ENCODE data around the gene QSOX2.

The QSOX2 gene

GRCh38 chr9:136254381-136255165 lies 9.0 kb upstream of the QSOX2 start:
- no peak for TF ChIP-seq CTCF (IDR thresholded peaks at IDR 0.05; ENCODE audit: low read depth, low read length, missing control alignments)
- H3K4me3 ChIP-seq (replicated peaks; ENCODE audit: low read depth, low read length) = no peak overlapping the region
- no peak for DNase-seq (ENCODE audit: extremely low read depth, low read depth)

GRCh38 chr9:136253246-136254130 lies 7.9 kb upstream of the QSOX2 start:
- TF ChIP-seq CTCF (IDR thresholded peaks at IDR 0.05; ENCODE audit: low read depth, low read length, missing control alignments) = no peak
- DNase-seq (ENCODE audit: extremely low read depth, low read depth) = no peak
- no peak overlapping the region for H3K4me3 ChIP-seq (replicated peaks; ENCODE audit: low read depth, low read length)

GRCh38 chr9:136252846-136253245 lies 7.2 kb upstream of the QSOX2 start:
- DNase-seq (ENCODE audit: extremely low read depth, low read depth) = no peak
- TF ChIP-seq CTCF (IDR thresholded peaks at IDR 0.05; ENCODE audit: low read depth, low read length, missing control alignments) = no peak
- H3K4me3 ChIP-seq (replicated peaks; ENCODE audit: low read depth, low read length) = no peak overlapping the region

GRCh38 chr9:136252281-136252680 lies 6.7 kb upstream of the QSOX2 start:
- no peak for DNase-seq (ENCODE audit: extremely low read depth, low read depth)
- no peak overlapping the region for H3K4me3 ChIP-seq (replicated peaks; ENCODE audit: low read depth, low read length)
- TF ChIP-seq CTCF (IDR thresholded peaks at IDR 0.05; ENCODE audit: low read depth, low read length, missing control alignments) = no peak

GRCh38 chr9:136251264-136252115 lies 5.9 kb upstream of the QSOX2 start:
- H3K4me3 ChIP-seq (replicated peaks; ENCODE audit: low read depth, low read length) = no peak overlapping the region
- TF ChIP-seq CTCF (IDR thresholded peaks at IDR 0.05; ENCODE audit: low read depth, low read length, missing control alignments) = no peak
- DNase-seq (ENCODE audit: extremely low read depth, low read depth) = no peak

- no peak for DNase-seq (ENCODE audit: extremely low read depth, low read depth)
- H3K4me3 ChIP-seq (replicated peaks; ENCODE audit: low read depth, low read length) = no peak overlapping the region
- no peak for TF ChIP-seq CTCF (IDR thresholded peaks at IDR 0.05; ENCODE audit: low read depth, low read length, missing control alignments)
Observed at GRCh38 chr9:136250676-136251075, 5.1 kb upstream of the QSOX2 start.

Measured in HFF-Myc (cell line).